Kidney epithelial cell (primary cell): ENCODE results near the gene ZNF423. TPM values are rescaled to one million over a fixed set of nuclear protein-coding genes. Genes with fewer than 3 reads are reported as not detected.

Source experiments
- DNase-seq: peaks from one replicate; pipeline ENCODE4 v3.0.0-alpha.2; 2010; ENCODE audit warnings: low read depth
- H3K27me3 ChIP-seq: 2 replicates; pipeline ENCODE4 v1.6.0; 2011; ENCODE audit warnings: low read length; ENCODE audit not compliant: control insufficient read depth, insufficient read depth
- H3K36me3 ChIP-seq: 2 replicates; pipeline ENCODE4 v1.5.1; 2011; ENCODE audit warnings: low read length; ENCODE audit not compliant: control insufficient read depth, insufficient read depth
- H3K4me3 ChIP-seq: 2 replicates; pipeline ENCODE4 v1.5.1; 2011; ENCODE audit warnings: low read depth, mild to moderate bottlenecking, control low read depth, low read length
- total RNA-seq: library from RNA; depleted of rRNA; stranded (reverse); fragments of >200 nt; gene quantifications from 2 replicates; pipeline ENCODE4 v1.2.3, GENCODE V29; 2015
- TF ChIP-seq, protein P1 (sequence below): IDR thresholded peaks from 2 replicates; pipeline ENCODE4 v1.5.1; 2011; ENCODE audit warnings: mild to moderate bottlenecking, moderate library complexity, low read length, control low read depth, inconsistent platforms; ENCODE audit not compliant: insufficient read depth, poor library complexity, severe bottlenecking

Gene ZNF423
- total RNA-seq, 1 donor from 2014 or later, result 3.6 TPM

DNA sequence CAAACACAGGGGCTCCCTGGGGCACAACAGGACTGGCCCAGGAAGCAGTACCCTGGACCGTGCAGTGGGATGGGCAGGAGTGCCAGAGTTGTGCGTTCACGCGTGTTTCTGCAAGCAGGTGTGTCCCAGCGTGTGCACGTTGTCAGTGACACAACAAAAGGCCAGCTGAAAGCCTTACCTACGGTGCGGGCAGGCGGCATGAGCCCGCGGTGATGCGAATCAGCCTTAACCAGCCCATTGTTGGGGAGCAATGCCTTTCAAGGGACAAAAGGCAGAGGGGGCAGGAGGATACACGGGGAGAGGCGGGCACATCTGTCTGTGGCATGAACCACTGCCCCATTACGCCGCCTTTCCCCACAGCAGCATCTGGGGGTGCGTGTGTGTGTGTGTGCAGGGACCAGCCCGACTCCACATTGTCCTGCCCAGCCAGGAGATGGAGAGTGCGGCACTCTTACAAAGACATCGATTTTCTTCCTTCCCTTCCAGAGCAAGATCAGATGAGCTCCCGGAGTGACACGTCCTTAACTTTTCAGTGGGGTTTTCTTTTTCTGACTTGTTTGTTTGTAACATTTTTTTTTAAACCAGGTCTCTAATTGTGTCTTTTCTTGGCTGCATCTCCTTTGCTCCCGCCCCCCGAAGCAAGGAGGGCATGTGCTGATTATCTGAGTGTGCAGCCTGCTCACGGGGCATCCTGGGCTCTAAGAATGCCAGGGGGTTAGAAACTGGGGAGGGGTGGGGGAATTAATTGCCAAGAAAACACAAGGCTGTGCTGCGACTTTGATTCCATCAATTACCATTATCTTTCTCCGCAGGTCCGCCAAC is 158.1 kb downstream of the ZNF423 start:
- no peak for DNase-seq

DNA sequence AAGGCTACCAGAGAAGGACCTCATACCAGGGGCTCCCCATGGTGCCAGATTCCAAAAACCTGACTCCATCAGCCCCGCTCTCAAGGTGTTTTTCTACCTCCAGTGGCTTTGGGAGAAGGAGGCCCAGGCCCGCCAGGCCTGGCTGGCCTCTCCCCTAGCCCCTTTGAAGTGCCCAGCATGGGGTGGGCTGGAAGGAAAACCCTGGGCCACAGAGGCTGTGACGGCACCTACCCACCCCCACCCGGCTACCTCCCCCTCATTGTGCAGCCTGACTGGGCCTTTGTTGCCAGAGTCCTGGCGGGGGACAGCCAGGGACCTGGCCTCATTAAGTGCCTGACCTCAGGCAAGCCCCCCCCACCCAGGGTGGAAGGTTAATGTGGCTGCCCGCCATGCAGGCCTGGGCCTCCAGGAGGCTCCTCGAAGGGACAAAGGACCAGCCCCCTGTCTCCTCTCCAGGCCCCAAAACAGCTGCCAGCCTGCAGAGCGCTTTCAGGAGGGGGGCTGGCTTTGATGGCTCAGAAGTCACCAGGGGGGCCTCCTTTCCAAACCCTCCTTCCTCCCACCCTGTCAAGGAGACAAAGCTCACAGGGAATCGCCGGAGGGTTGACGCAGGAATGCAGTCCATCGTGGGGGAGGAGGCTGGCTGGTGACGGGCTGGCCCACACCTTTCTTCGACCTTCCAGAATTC is 159.4 kb downstream of the ZNF423 start:
- TF ChIP-seq, protein P1, sequence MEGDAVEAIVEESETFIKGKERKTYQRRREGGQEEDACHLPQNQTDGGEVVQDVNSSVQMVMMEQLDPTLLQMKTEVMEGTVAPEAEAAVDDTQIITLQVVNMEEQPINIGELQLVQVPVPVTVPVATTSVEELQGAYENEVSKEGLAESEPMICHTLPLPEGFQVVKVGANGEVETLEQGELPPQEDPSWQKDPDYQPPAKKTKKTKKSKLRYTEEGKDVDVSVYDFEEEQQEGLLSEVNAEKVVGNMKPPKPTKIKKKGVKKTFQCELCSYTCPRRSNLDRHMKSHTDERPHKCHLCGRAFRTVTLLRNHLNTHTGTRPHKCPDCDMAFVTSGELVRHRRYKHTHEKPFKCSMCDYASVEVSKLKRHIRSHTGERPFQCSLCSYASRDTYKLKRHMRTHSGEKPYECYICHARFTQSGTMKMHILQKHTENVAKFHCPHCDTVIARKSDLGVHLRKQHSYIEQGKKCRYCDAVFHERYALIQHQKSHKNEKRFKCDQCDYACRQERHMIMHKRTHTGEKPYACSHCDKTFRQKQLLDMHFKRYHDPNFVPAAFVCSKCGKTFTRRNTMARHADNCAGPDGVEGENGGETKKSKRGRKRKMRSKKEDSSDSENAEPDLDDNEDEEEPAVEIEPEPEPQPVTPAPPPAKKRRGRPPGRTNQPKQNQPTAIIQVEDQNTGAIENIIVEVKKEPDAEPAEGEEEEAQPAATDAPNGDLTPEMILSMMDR, result no peak
- Histone ChIP-seq H3K4me3 (no peak overlapping the region), H3K27me3 (peaks cover 2% of the 10 kb centered on the region)

More for the DNA sequence above, 158.1 kb downstream of the ZNF423 start:
- no peaks in the 10 kb centered on the region for H3K36me3 ChIP-seq
- H3K27me3 ChIP-seq, result peaks cover 4% of the 10 kb centered on the region
- TF ChIP-seq, protein P1, result no peak
- H3K4me3 ChIP-seq, result no peak overlapping the region

DNA sequence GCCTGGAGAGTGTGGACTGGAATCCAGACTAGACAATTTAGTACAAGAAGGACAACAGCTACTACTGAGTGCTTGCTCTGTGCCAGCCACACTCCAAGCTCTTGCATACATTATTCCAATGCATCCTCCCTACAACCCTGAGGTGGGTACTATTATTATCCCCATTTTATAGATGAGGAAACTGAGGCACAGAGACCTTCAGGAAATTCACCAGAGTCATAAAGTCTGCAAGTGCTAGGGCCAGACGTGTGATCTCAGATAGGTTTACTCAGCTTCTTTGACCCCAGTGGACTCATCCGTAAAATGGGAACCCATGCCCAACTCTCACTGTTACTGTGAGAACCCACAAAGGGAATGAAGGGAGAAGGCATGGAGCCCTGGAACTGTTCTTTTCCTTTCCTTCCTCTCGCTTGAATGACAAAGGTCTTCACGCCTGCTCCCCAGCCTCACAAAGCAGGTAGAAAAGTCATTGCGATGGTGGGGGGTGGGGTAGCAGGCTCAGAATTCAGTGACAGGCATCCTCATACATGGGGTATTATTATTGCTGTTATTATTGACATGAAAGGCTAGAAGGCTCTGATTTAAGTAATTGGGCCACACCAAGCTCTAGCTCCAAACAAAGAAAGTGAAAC is 160.0 kb downstream of the ZNF423 start:
- Histone ChIP-seq H3K4me3 (no peak overlapping the region), H3K36me3 (no peaks in the 10 kb centered on the region), H3K27me3 (no peaks in the 10 kb centered on the region)
- TF ChIP-seq, protein P1, result no peak
- DNase-seq, result no peak

More for the DNA sequence above, 159.4 kb downstream of the ZNF423 start:
- no peak for DNase-seq
- no peaks in the 10 kb centered on the region for H3K36me3 ChIP-seq

DNA sequence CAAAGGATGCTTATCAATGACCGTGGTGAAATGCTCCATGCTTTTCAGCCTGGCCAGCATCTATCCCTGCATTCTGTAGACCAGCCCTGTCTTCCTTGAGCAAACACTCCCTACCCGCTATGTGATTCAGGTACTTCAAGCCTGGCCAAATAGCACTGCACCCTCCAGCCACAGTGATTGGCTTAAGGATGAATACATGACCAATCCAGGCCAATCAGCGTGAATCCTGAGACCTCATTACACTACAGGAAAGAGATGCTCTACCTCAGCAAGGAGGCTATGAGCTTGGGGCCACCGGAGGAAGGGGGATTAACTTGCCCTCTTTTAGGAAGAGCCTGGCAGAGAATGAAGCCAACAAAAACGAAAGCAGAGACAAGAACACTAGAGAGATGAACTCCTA is 162.5 kb downstream of the ZNF423 start:
- no peak for DNase-seq
- Histone ChIP-seq H3K4me3 (no peak overlapping the region), H3K27me3 (no peaks in the 10 kb centered on the region), H3K36me3 (no peaks in the 10 kb centered on the region)
- TF ChIP-seq, protein P1, result no peak

DNA sequence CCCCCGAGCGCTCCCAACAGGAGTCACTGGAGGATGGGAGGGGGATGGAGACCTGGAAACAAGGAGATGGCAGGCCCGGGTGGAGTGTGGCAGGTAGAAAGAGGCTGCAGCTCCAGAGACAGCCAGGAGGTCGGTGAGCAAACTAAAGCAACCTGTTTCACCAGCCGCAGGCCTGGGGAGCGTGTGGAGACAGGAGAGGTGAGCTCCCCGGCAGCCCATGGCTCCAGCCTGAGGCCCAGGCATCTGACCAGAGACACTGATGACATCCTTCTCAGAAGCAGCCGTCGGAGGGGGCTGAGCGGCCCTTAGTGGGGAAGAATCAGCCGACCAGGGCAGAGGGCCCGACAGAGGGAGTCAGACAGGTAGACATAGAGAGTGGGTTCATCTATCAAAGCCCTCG is 165.1 kb downstream of the ZNF423 start:
- TF ChIP-seq, protein P1, result no peak
- Histone ChIP-seq H3K27me3 (no peaks in the 10 kb centered on the region), H3K36me3 (no peaks in the 10 kb centered on the region), H3K4me3 (no peak overlapping the region)
- no peak for DNase-seq
